Measurements from ENCODE around the gene COL8A2.
A peak's percentile ranks its signal among the peaks of the same experiment; 100 is the strongest.
"Not testable (repeated sequence)": the region's sequence is repeated elsewhere in the genome, so short reads cannot be mapped to it uniquely, and the experiment has no call there.

COL8A2 gene

GRCh38 chr1:36125129-36125991 lies at the start of gene COL8A2:
TSS of gene COL8A2 (minus strand) at chr1:36125222. CDS start at chr1:36100242, 24,980 bp downstream.
- DNase-seq (ENCODE audit: low read depth), result no peak

GRCh38 chr1:36174713-36175112 lies 49.7 kb upstream of the COL8A2 start:
- no peak for DNase-seq (ENCODE audit: low read depth)

- no peak for DNase-seq (ENCODE audit: low read depth)
Measured at GRCh38 chr1:36172983-36173382, 48.0 kb upstream of the COL8A2 start.

GRCh38 chr1:36172017-36172747 lies 47.2 kb upstream of the COL8A2 start:
- no peak for DNase-seq (ENCODE audit: low read depth)

- DNase-seq (ENCODE audit: low read depth), result no peak
Measured at GRCh38 chr1:36170643-36171412, 45.8 kb upstream of the COL8A2 start.

- DNase-seq (ENCODE audit: low read depth), result no peak
Measured at GRCh38 chr1:36168514-36168913, 43.5 kb upstream of the COL8A2 start.

- DNase-seq (ENCODE audit: low read depth), result no peak
Measured at GRCh38 chr1:36166938-36167905, 42.2 kb upstream of the COL8A2 start.

GRCh38 chr1:36166136-36166535 lies 41.1 kb upstream of the COL8A2 start:
- DNase-seq (ENCODE audit: low read depth), result no peak

- no peak for DNase-seq (ENCODE audit: low read depth)
Measured at GRCh38 chr1:36165145-36165544, 40.1 kb upstream of the COL8A2 start.

GRCh38 chr1:36164361-36164760 lies 39.3 kb upstream of the COL8A2 start:
- DNase-seq (ENCODE audit: low read depth), result no peak

- no peak for DNase-seq (ENCODE audit: low read depth)
Measured at GRCh38 chr1:36163426-36163825, 38.4 kb upstream of the COL8A2 start.

GRCh38 chr1:36162680-36163239 lies 37.7 kb upstream of the COL8A2 start:
- DNase-seq (ENCODE audit: low read depth), result no peak

GRCh38 chr1:36161641-36162531 lies 36.9 kb upstream of the COL8A2 start:
- DNase-seq (ENCODE audit: low read depth), result no peak

GRCh38 chr1:36160949-36161485 lies 36.0 kb upstream of the COL8A2 start:
- peak; percentile 61 for DNase-seq (ENCODE audit: low read depth)

GRCh38 chr1:36160388-36160948 lies 35.4 kb upstream of the COL8A2 start:
- no peak for DNase-seq (ENCODE audit: low read depth)

- DNase-seq (ENCODE audit: low read depth), result no peak
Measured at GRCh38 chr1:36159614-36160387, 34.8 kb upstream of the COL8A2 start.

GRCh38 chr1:36158827-36159252 lies 33.8 kb upstream of the COL8A2 start:
- DNase-seq (ENCODE audit: low read depth), result not testable (repeated sequence)

All from activated T-cell treated with anti-CD3 and anti-CD28 coated beads for 24 hours (primary cell).